ENCODE measurements around the gene MTERF4.

MTERF4 gene

GRCh38 chr2:241068136-241068941, 33.7 kb downstream of the MTERF4 start:
- TF ChIP-seq CTCF (conservative IDR thresholded peaks at IDR 0.05; ENCODE audit: low read depth): no peak
- ChIA-PET CTCF (interaction anchor here (0.6 to 0.9 kb wide), 4 partner anchors 10 to 509 kb away, joined by 3 to 6 read pairs (median 4); no protein-coding TSS in a partner anchor), POLR2A (ENCODE audit: low non-redundant PET) (no interaction called here)
- no peak for DNase-seq (ENCODE audit: low spot score)
- H3K27ac ChIP-seq: no peak overlapping the region

GRCh38 chr2:241067501-241068135, 34.5 kb downstream of the MTERF4 start:
- ChIA-PET CTCF (interaction anchor here (0.6 to 1.7 kb wide), 5 partner anchors 10 to 508 kb away, joined by 3 to 6 read pairs (median 3); no protein-coding TSS in a partner anchor), POLR2A (ENCODE audit: low non-redundant PET) (no interaction called here)
- no peak for TF ChIP-seq CTCF (conservative IDR thresholded peaks at IDR 0.05; ENCODE audit: low read depth)
- H3K27ac ChIP-seq: no peak overlapping the region
- DNase-seq (ENCODE audit: low spot score): no peak

GRCh38 chr2:241066893-241067341, 35.2 kb downstream of the MTERF4 start:
- ChIA-PET POLR2A (ENCODE audit: low non-redundant PET) (no interaction called here), CTCF (interaction anchor here (0.6 to 1.7 kb wide), 3 partner anchors 11 to 215 kb away, joined by 3 to 5 read pairs (median 3); no protein-coding TSS in a partner anchor)
- no peak for TF ChIP-seq CTCF (conservative IDR thresholded peaks at IDR 0.05; ENCODE audit: low read depth)
- H3K27ac ChIP-seq: no peak overlapping the region
- DNase-seq (ENCODE audit: low spot score): no peak

- no peak overlapping the region for H3K27ac ChIP-seq
These were observed 35.8 kb downstream of the MTERF4 start for GRCh38 chr2:241066171-241066892.

GRCh38 chr2:241065355-241065803, 36.7 kb downstream of the MTERF4 start:
- CTCF ChIA-PET: interaction anchor here (0.6 kb wide), 1 partner anchor 123 kb away, joined by 3 read pairs; no protein-coding TSS in a partner anchor
- no peak for TF ChIP-seq CTCF (conservative IDR thresholded peaks at IDR 0.05; ENCODE audit: low read depth)
- POLR2A ChIA-PET (ENCODE audit: low non-redundant PET): no interaction called here
- H3K27ac ChIP-seq: no peak overlapping the region
- no peak for DNase-seq (ENCODE audit: low spot score)

More at GRCh38 chr2:241066171-241066892, 35.8 kb downstream of the MTERF4 start:
- no peak for TF ChIP-seq CTCF (conservative IDR thresholded peaks at IDR 0.05; ENCODE audit: low read depth)
- ChIA-PET CTCF (interaction anchor here (0.6 to 1.7 kb wide), 2 partner anchors 12 to 124 kb away, joined by 3 to 5 read pairs; no protein-coding TSS in a partner anchor), POLR2A (ENCODE audit: low non-redundant PET) (no interaction called here)
- no peak for DNase-seq (ENCODE audit: low spot score)

- no peak for TF ChIP-seq CTCF (conservative IDR thresholded peaks at IDR 0.05; ENCODE audit: low read depth)
- POLR2A ChIA-PET (ENCODE audit: low non-redundant PET): no interaction called here
- CTCF ChIA-PET: no interaction called here
- DNase-seq (ENCODE audit: low spot score): no peak
- H3K27ac ChIP-seq: no peak overlapping the region
These were observed 37.2 kb downstream of the MTERF4 start for GRCh38 chr2:241064802-241065354.

All from RWPE1 (cell line).